B cell (primary cell): ENCODE measurements around the gene UBAC1. TPM values are rescaled to one million over a fixed set of nuclear protein-coding genes. Genes with fewer than 3 reads are reported as not detected.

Source experiments
- ATAC-seq: fragments of 200-7000 bp; cut with Tn5 transposase; one replicate; pipeline ENCODE4 v1.10.0; 2021; ENCODE audit warnings: low read depth, mild to moderate bottlenecking, moderate number of reproducible peaks, moderate library complexity
- CTCF ChIA-PET: fragments of 350-600 bp; sonication (Branson Sonifier 250); formaldehyde crosslinking; loops from one replicate; lab custom pipeline; 2021; ENCODE audit warnings: antibody characterized with exemption, inconsistent platforms; lab: Charles Lee
- POLR2A ChIA-PET: fragments of 350-600 bp; sonication (Branson Sonifier 250); formaldehyde crosslinking; loops from one replicate; lab custom pipeline; 2021; ENCODE audit warnings: antibody characterized with exemption; lab: Charles Lee
- DNase-seq: peaks from one replicate; pipeline ENCODE4 v3.0.0; 2013
- H2AFZ ChIP-seq: 2 replicates; pipeline ENCODE4 v1.6.1; 2012; ENCODE audit warnings: mild to moderate bottlenecking, low read depth, low read length; ENCODE audit not compliant: insufficient read depth, poor library complexity, severe bottlenecking
- H3K27ac ChIP-seq, 2 donors: 1 replicate in 1 of 2; 2 replicates in 1 of 2; pipeline ENCODE4 v1.5.1; 2012 to 2013; ENCODE audit warnings: low read length in 2 of 2, mild to moderate bottlenecking in 2 of 2, moderate library complexity in 1 of 2
- H3K27me3 ChIP-seq, 4 experiments: fragments of 200-600 bp in 1 of 4; sonication (generic) in 1 of 4; replicated peaks in 1 of 4; 1 replicate in 2 of 4; 2 replicates in 2 of 4; pipeline versions ENCODE4 v1.6.1 to v1.7.0; 2013 to 2016; ENCODE audit warnings: low read length in 3 of 4, mild to moderate bottlenecking in 2 of 4, mixed read lengths in 1 of 4, moderate library complexity in 1 of 4; ENCODE audit not compliant: insufficient read depth in 4 of 4, control insufficient read depth in 3 of 4; ENCODE audit errors: control extremely low read depth in 1 of 4
- H3K36me3 ChIP-seq, 2 experiments: replicated peaks in 1 of 2; 1 replicate in 1 of 2; 2 replicates in 1 of 2; pipeline versions ENCODE4 v1.6.1 to v1.7.1; 2013; ENCODE audit warnings: low read length in 1 of 2; ENCODE audit not compliant: insufficient read depth in 2 of 2, control insufficient read depth in 1 of 2; ENCODE audit errors: control extremely low read depth in 1 of 2, extremely low read depth in 1 of 2
- H3K4me1 ChIP-seq, 2 donors: fragments of 200-600 bp in 1 of 2; sonication (generic) in 1 of 2; 1 replicate in 1 of 2; 2 replicates in 1 of 2; pipeline versions ENCODE4 v1.5.1 to v1.6.1; 2013 to 2017; ENCODE audit warnings: low read length in 2 of 2; ENCODE audit not compliant: control insufficient read depth in 2 of 2, insufficient read depth in 2 of 2
- H3K4me2 ChIP-seq: replicated peaks from 2 replicates; pipeline ENCODE3; 2012; ENCODE audit warnings: mild to moderate bottlenecking, low read depth, low read length; ENCODE audit not compliant: poor library complexity, severe bottlenecking
- H3K4me3 ChIP-seq, 5 experiments: fragments of 200-600 bp in 1 of 5; sonication (generic) in 1 of 5; 1 replicate in 3 of 5; 2 replicates in 2 of 5; pipeline versions ENCODE4 v1.5.1 to v1.7.0; 2011 to 2016; ENCODE audit warnings: low read length in 4 of 5, mild to moderate bottlenecking in 4 of 5, low read depth in 2 of 5, control low read depth in 1 of 5, moderate library complexity in 1 of 5; ENCODE audit not compliant: insufficient read depth in 1 of 5; ENCODE audit errors: control extremely low read depth in 1 of 5, extremely low read depth in 1 of 5
- H3K79me2 ChIP-seq: fragments of 200-600 bp; sonication (generic); one replicate; pipeline ENCODE4 v1.6.0; 2016; ENCODE audit warnings: low read length; ENCODE audit not compliant: control insufficient read depth, insufficient read depth
- H3K9ac ChIP-seq: fragments of 200-600 bp; sonication (generic); 2 replicates; pipeline ENCODE4 v1.6.1; 2017; ENCODE audit warnings: mild to moderate bottlenecking, low read length, moderate library complexity
- H3K9me3 ChIP-seq, 3 donors: one replicate each; pipeline versions ENCODE4 v1.6.1 to v1.7.1; 2013; ENCODE audit warnings: low read length in 2 of 3; ENCODE audit not compliant: control insufficient read depth in 2 of 3, insufficient read depth in 1 of 3; ENCODE audit errors: control extremely low read depth in 1 of 3
- H4K20me1 ChIP-seq: 2 replicates; pipeline ENCODE4 v1.6.0; 2012; ENCODE audit warnings: mild to moderate bottlenecking, low read length; ENCODE audit not compliant: insufficient read depth, control insufficient read depth, poor library complexity, severe bottlenecking
- H3K27ac Mint-ChIP-seq: one replicate; pipeline ENCODE4 v1.8.0; 2021; ENCODE audit warnings: mixed read lengths
- H3K27me3 Mint-ChIP-seq: one replicate; pipeline ENCODE4 v1.8.0; 2021; ENCODE audit warnings: mixed read lengths
- H3K4me1 Mint-ChIP-seq: one replicate; pipeline ENCODE4 v1.8.0; 2021; ENCODE audit warnings: mixed read lengths
- H3K4me3 Mint-ChIP-seq: one replicate; pipeline ENCODE4 v1.8.0; 2021; ENCODE audit warnings: mixed read lengths
- H3K9me3 Mint-ChIP-seq: one replicate; pipeline ENCODE4 v1.8.0; 2022; ENCODE audit warnings: mixed read lengths; ENCODE audit not compliant: insufficient read depth
- CTCF ChIP-seq: fragments of 200-600 bp; IDR thresholded peaks from one replicate; pipeline ENCODE4 v1.8.0; 2022; ENCODE audit warnings: antibody characterized with exemption, mild to moderate bottlenecking
- EZH2 ChIP-seq: IDR thresholded peaks from 2 replicates; pipeline ENCODE4 v1.6.1; 2012; ENCODE audit warnings: borderline replicate concordance, low read depth, mild to moderate bottlenecking, moderate library complexity, low read length; ENCODE audit not compliant: insufficient read depth, poor library complexity, severe bottlenecking
- WGBS: methylation state at CpG from one replicate; pipeline ENCODE4 v1.1.5; 2013; ENCODE audit warnings: missing lambda C conversion rate; ENCODE audit not compliant: insufficient coverage; 5-methylcytosine and 5-hydroxymethylcytosine counted together
- intact Hi-C: fragments of 100-400 bp; cut with micrococcal nuclease; formaldehyde crosslinking; loops from one replicate; pipeline ENCODE4 v1.10.0; 2022
- polyA plus RNA-seq: library from polyadenylated mRNA; depleted of rRNA; stranded (reverse); fragments of >200 nt; gene quantifications from 2 replicates; pipeline ENCODE4 v1.2.3, GENCODE V29; 2012
- total RNA-seq, 2 donors: library from RNA; stranded (reverse); fragments of 120-200 nt in 1 of 2; gene quantifications; 1 replicate in 1 of 2; 2 replicates in 1 of 2; pipeline versions ENCODE4 v1.2.3 to v1.2.4, GENCODE V29; 2013 to 2022

The UBAC1 gene
- total and polyA plus RNA-seq, 2 donors (not counting 1 experiment from before 2014, with no cell fraction given), result 30.8 to 31.1 TPM

GRCh38 chr9:135929656-135930445, 31.3 kb downstream of the UBAC1 start:
- H3K27me3 ChIP-seq, result no peaks in the 10 kb centered on the region
- H3K4me2 ChIP-seq, result no peak overlapping the region
- H3K79me2 ChIP-seq, result no peaks in the 10 kb centered on the region
- ChIA-PET CTCF (no interaction called here), POLR2A (no interaction called here)
- Mint-ChIP-seq H3K4me3 (no peak overlapping the region), H3K27ac (no peak overlapping the region), H3K4me1 (no peaks in the 10 kb centered on the region), H3K27me3 (no peaks in the 10 kb centered on the region), H3K9me3 (no peaks in the 10 kb centered on the region)
- H3K4me3 ChIP-seq, result no peak overlapping the region
- no peak overlapping the region for H2AFZ ChIP-seq
- H3K9ac ChIP-seq, result no peak overlapping the region
- ATAC-seq, result no peak
- intact Hi-C loops, result no loop called here
- H3K4me1 ChIP-seq, result no peaks in the 10 kb centered on the region
- 96% methylated on average over 21 of the region's 21 CpGs for WGBS
- no peak overlapping the region for H3K27ac ChIP-seq
- peaks cover 0 to 24% of the 10 kb centered on the region in 2 experiments for H3K36me3 ChIP-seq
- TF ChIP-seq CTCF (no peak), EZH2 (no peak)
- no peak for DNase-seq
- H3K9me3 ChIP-seq, result no peaks in the 10 kb centered on the region
- H4K20me1 ChIP-seq, result no peaks in the 10 kb centered on the region
